GM12864 (cell line): ENCODE data around the gene SARDH.

Experiments
- DNase-seq: peaks from one replicate; pipeline ENCODE4 v3.0.0-alpha.2; 2011; ENCODE audit warnings: low read depth
- H3K4me3 ChIP-seq: 2 replicates; pipeline ENCODE4 v1.5.1; 2011; ENCODE audit warnings: mild to moderate bottlenecking, low read depth, low read length, control low read depth
- TF ChIP-seq, protein P1 (sequence below): IDR thresholded peaks from 2 replicates; pipeline ENCODE4 v1.5.1; 2011; ENCODE audit warnings: low read depth, mild to moderate bottlenecking, moderate library complexity, low read length, control low read depth, inconsistent platforms; ENCODE audit errors: missing control alignments

The SARDH gene

DNA sequence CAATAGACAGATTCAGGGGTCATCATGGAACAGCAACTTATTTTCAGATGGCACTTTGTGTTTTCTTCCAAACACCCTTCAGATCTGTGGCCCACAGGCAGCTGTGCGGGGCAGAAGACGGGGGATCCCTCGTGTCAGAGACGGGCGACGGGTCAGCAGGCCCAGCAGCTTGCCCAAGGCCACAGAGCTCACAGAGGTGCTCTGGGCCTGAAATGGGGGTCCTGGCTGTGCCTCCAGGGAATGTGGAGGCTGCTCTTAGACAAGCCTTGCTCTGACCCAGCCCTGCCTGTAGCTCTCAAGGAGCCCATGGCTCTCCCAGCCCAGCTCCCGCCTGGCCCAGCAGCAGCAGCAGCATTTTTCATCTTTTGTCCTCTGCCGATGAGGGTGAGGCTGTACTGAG is 40.9 kb upstream of the SARDH start:
- H3K4me3 ChIP-seq, result no peak overlapping the region
- DNase-seq, result no peak
- TF ChIP-seq, protein P1, sequence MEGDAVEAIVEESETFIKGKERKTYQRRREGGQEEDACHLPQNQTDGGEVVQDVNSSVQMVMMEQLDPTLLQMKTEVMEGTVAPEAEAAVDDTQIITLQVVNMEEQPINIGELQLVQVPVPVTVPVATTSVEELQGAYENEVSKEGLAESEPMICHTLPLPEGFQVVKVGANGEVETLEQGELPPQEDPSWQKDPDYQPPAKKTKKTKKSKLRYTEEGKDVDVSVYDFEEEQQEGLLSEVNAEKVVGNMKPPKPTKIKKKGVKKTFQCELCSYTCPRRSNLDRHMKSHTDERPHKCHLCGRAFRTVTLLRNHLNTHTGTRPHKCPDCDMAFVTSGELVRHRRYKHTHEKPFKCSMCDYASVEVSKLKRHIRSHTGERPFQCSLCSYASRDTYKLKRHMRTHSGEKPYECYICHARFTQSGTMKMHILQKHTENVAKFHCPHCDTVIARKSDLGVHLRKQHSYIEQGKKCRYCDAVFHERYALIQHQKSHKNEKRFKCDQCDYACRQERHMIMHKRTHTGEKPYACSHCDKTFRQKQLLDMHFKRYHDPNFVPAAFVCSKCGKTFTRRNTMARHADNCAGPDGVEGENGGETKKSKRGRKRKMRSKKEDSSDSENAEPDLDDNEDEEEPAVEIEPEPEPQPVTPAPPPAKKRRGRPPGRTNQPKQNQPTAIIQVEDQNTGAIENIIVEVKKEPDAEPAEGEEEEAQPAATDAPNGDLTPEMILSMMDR, result no peak

DNA sequence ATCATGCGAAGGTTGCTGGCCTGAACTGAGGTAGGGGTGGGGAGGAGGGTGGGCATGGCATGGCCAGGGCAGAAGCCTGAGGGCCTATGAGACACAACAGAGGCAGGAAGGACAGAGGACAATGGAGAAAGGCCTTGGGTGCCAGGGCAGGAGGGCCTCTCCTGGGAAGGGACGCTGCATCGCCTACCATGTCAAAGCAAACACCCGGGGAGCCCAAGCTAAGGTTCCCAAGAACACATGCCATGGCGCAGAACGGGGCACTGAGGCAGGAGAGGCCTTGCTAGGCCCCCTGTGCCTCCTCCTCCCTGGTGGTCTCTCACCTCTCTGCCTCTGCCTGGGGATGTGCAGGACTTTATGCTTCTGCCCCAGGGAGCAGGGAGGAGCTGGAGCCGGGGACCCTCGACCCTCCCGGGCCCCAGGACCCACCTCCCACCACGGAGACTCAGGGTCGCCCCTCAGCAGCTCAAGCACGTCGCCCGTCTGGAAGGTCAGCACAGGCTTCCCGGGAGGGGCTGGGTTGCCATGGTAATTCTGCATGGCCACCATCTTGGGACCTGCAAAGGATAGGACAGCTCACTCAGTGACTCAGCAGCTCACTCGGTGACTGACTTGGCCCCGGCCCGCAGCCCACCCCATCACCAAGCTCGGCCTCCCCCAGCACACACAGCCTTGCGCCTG is 40.3 kb upstream of the SARDH start:
- H3K4me3 ChIP-seq, result no peak overlapping the region
- DNase-seq, result no peak
- TF ChIP-seq, protein P1, result no peak

DNA sequence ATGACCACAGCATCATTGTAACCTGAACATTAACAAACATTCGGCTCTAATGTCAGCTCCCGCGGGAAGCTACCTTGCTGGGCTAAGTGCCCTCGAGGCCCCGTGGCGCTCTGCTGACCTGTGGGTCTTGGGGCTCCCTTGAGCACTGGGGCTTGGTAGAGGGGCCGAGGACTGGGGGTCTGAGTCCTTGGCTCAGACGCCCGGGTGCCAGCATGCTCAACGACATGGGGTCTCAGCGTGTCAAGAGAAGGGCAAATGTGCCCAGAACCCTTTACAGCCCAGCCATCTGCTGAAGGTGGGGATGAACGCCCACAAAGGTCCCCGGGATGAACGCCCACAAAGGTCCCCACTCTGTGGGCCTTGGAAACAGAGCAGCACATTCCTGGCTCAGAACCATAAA is 39.7 kb upstream of the SARDH start:
- DNase-seq, result no peak
- H3K4me3 ChIP-seq, result no peak overlapping the region
- TF ChIP-seq, protein P1, result no peak

DNA sequence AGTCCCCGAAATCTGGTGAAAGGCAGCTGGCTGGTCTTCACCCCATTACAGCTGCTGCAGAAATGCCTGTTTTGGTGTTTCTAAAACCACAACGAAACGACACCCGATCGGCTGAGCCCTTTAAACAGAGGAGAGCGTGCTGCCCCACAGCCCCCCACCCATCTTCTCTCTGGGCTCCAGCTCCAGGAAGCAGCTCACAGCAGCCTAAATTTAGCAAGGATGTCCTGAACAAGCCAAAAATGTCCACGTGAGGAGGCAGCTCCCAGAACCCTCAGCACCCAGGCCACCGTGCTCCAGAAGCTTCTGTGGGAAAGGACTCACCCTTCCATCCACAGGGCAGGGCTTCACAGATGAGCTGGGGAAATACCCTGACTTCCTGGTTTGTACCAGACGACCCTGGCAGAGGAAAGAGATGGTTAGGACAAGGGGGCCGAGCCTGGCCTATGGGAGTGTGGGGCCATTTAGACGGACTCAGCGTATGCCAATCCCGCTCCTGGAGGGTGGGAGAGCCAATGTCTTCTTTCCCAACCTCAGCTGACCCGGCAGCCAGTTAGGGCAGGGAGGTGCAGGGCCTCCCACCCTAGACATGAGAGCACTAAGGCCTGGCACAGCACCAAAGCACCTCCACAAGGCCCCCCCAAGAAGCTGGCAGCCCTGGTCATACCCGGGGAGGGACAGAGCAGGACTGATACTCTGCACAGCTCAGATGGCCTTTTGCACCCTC is 39.1 kb upstream of the SARDH start:
- TF ChIP-seq, protein P1, result no peak
- no peak overlapping the region for H3K4me3 ChIP-seq
- no peak for DNase-seq

DNA sequence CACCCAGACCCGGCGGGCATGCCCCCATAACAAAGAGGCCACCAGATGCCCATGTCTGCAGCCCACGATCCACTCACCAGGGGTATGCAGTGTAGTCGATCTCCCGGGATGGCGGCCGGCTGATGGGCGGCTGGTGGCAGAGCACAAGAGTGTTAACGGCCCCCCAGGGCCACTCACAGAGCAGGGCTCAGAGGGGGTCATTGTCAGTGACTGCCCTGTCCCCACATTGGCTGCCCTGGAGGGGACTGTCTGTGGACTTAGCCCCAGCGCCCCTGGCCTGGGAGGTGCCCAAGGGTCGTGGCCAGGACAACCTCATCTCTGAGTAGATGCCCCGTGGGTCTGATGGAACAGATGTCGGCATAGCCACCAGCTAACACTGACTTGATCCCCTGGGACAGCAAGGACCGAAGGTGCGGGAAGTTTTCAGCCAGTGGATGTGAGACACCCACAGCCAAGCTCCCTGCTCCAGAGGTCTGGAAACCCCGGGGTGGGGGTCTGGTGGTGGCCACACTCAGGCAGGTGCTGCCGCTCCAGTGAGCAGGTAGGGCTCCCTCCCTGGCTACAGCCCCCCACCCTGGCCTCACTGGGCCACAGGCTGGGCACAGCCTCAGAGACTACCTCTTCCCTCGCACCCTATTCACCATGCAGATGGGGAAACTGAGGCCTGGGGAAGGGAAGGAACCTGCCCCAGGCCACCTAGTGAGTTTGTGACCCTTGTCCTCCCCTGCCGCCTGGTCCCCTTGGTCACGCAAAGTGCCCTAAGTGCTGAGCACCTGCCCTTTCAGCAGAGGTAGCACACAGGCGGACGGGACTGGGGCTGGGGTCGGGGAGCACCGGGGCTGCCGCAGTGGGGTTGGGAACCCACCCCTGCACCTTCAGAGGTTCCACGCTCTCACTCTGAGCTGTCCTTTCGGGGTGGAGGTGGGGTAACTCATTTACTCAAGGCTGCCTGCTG is 38.1 kb upstream of the SARDH start:
- TF ChIP-seq, protein P1, result no peak
- no peak for DNase-seq
- H3K4me3 ChIP-seq, result no peak overlapping the region

DNA sequence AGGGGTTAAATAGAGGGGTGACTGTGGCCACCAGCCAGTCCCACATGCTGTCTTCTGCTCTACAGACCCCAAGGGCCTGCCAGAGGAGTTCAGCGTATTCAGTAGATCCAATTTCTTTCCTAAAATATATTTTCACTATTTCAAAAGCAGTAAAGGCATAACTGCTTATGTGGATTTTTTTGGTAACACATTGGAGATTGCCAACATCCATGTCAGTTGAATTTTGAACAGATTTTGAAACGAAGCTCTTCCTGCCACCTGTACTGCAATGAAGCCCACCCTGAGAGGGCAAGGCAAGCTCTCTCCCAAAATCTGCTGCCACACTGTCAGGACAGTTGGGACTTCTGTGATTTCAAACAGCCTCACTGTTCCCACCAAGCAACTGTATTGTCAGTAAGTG is 37.1 kb upstream of the SARDH start:
- TF ChIP-seq, protein P1, result no peak
- H3K4me3 ChIP-seq, result no peak overlapping the region
- no peak for DNase-seq
